A673 (cell line): ENCODE measurements around the gene KCTD20. TPM values are rescaled to one million over a fixed set of nuclear protein-coding genes. Genes with fewer than 3 reads are reported as not detected.

Experiments used
- BruUV-seq: library from RNA; stranded (reverse); fragments of 400-500 nt; replicated peaks from 2 replicates; lab custom pipeline; 2021; lab: Mats Ljungman, UMichigan
- CTCF ChIA-PET: fragments of 300-600 bp; sonication (Branson Sonifier 250); formaldehyde crosslinking; loops from one replicate; lab custom pipeline; 2022; ENCODE audit warnings: antibody characterized with exemption; lab: Charles Lee
- POLR2A ChIA-PET: fragments of 300-600 bp; sonication (Branson Sonifier 250); formaldehyde crosslinking; loops from one replicate; lab custom pipeline; 2022; ENCODE audit warnings: antibody characterized with exemption; ENCODE audit not compliant: low non-redundant PET; lab: Charles Lee
- DNase-seq: peaks from one replicate; pipeline ENCODE4 v3.0.0-alpha.2; 2015; ENCODE audit warnings: low spot score
- H3K27ac ChIP-seq: fragments of 200-600 bp; sonication (generic); 2 replicates; pipeline ENCODE4 v1.5.1; 2016; ENCODE audit warnings: mixed run types, low read depth, mild to moderate bottlenecking, mixed read lengths, antibody characterized with exemption, low read length; ENCODE audit not compliant: poor library complexity, severe bottlenecking
- H3K27me3 ChIP-seq: fragments of 200-600 bp; sonication (generic); replicated peaks from 2 replicates; pipeline ENCODE4 v1.6.1; 2017; ENCODE audit warnings: mixed run types, low read depth, mild to moderate bottlenecking, mixed read lengths, antibody characterized with exemption, low read length; ENCODE audit not compliant: insufficient read depth, poor library complexity
- H3K36me3 ChIP-seq: fragments of 200-600 bp; sonication (generic); 2 replicates; pipeline ENCODE4 v1.6.1; 2016; ENCODE audit warnings: mixed run types, mild to moderate bottlenecking, mixed read lengths, antibody characterized with exemption, low read length; ENCODE audit not compliant: insufficient read depth, poor library complexity, severe bottlenecking
- H3K4me1 ChIP-seq: fragments of 200-600 bp; sonication (generic); 2 replicates; pipeline ENCODE4 v1.6.1; 2017; ENCODE audit warnings: mixed run types, mild to moderate bottlenecking, mixed read lengths, antibody characterized with exemption, low read length; ENCODE audit not compliant: insufficient read depth, poor library complexity, severe bottlenecking
- H3K4me3 ChIP-seq: fragments of 200-600 bp; sonication (generic); 2 replicates; pipeline ENCODE4 v1.5.1; 2016; ENCODE audit warnings: low read depth, mixed run types, mild to moderate bottlenecking, mixed read lengths, low read length; ENCODE audit not compliant: poor library complexity, severe bottlenecking
- H3K9me3 ChIP-seq: fragments of 200-600 bp; sonication (generic); 2 replicates; pipeline ENCODE4 v1.6.1; 2016; ENCODE audit warnings: mixed run types, low read depth, mild to moderate bottlenecking, mixed read lengths, antibody characterized with exemption, low read length; ENCODE audit not compliant: poor library complexity, severe bottlenecking
- EZH2 ChIP-seq: fragments of 200-600 bp; sonication (generic); IDR thresholded peaks from 2 replicates; pipeline ENCODE4 v1.6.1; 2017; ENCODE audit warnings: borderline replicate concordance, low read depth, mild to moderate bottlenecking, mixed read lengths, antibody characterized with exemption, low read length; ENCODE audit not compliant: poor library complexity, severe bottlenecking
- intact Hi-C: fragments of 100-400 bp; cut with micrococcal nuclease; formaldehyde crosslinking; loops from one replicate; pipeline ENCODE4 v1.10.0; 2022; ENCODE audit not compliant: unreplicated experiment
- total RNA-seq: library from RNA; stranded (reverse); gene quantifications from 2 replicates; pipeline ENCODE4 v1.2.3, GENCODE V29; 2021
- TF ChIP-seq, protein P1 (sequence below): fragments of 300-800, 200-600 bp; sonication (generic); conservative IDR thresholded peaks from 2 replicates; pipeline ENCODE4 v1.5.1; 2017; ENCODE audit warnings: low read depth, mild to moderate bottlenecking, antibody characterized with exemption, low read length, moderate library complexity, mixed read lengths

The KCTD20 gene
- total RNA-seq, 1 experiment from 2014 or later = 72.6 TPM

DNA sequence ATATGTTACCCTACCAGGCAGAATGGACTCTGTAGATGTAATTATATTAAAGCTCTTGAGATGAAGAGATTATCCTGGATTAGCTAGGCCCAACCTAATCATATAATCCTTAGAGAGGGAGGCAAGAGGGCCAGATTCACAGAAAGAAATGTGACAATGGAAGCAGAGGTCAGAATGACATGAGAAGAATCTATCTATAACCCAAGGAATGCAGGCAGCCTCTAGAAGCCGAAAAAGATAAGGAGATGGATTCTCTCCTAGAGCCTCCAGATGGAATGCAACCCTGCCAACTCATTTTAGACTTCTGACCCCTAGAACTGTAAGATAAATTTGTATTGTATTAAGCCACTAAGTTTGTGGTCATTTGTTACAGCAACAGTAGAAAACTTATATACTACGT is 12.4 kb upstream of the KCTD20 start:
- Histone ChIP-seq H3K27me3 (no peaks in the 10 kb centered on the region), H3K4me3 (no peak overlapping the region), H3K27ac (no peak overlapping the region), H3K4me1 (no peaks in the 10 kb centered on the region), H3K36me3 (no peaks in the 10 kb centered on the region), H3K9me3 (no peaks in the 10 kb centered on the region)
- POLR2A ChIA-PET = no interaction called here
- CTCF ChIA-PET = no interaction called here
- no TSS peak for BruUV-seq
- intact Hi-C loops = no loop called here
- no peak for DNase-seq
- no peak for TF ChIP-seq EZH2
- TF ChIP-seq, protein P1, sequence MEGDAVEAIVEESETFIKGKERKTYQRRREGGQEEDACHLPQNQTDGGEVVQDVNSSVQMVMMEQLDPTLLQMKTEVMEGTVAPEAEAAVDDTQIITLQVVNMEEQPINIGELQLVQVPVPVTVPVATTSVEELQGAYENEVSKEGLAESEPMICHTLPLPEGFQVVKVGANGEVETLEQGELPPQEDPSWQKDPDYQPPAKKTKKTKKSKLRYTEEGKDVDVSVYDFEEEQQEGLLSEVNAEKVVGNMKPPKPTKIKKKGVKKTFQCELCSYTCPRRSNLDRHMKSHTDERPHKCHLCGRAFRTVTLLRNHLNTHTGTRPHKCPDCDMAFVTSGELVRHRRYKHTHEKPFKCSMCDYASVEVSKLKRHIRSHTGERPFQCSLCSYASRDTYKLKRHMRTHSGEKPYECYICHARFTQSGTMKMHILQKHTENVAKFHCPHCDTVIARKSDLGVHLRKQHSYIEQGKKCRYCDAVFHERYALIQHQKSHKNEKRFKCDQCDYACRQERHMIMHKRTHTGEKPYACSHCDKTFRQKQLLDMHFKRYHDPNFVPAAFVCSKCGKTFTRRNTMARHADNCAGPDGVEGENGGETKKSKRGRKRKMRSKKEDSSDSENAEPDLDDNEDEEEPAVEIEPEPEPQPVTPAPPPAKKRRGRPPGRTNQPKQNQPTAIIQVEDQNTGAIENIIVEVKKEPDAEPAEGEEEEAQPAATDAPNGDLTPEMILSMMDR = no peak

DNA sequence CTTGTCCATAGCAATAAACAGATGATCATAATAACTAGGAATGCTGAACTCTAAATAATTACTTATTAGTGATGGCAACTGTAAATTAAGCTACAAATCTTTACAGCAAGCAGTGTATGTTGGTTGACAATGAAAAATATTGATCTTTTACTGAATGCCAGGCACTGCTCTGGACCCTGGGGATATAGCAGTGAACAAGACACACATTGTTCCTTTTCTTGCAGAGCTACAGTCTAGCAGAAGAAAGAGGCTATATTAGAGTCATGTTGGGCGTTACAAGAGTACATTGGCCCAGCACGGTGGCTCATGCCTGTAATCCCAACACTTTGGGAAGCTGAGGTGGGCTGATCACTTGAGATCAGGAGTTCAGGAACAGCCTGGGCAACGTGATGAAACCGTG is 11.6 kb upstream of the KCTD20 start:
- POLR2A ChIA-PET = no interaction called here
- DNase-seq = no peak
- CTCF ChIA-PET = no interaction called here
- no TSS peak for BruUV-seq
- H3K4me3 ChIP-seq = no peak overlapping the region
- no peaks in the 10 kb centered on the region for H3K9me3 ChIP-seq
- no peak overlapping the region for H3K27ac ChIP-seq
- H3K27me3 ChIP-seq = no peaks in the 10 kb centered on the region
- TF ChIP-seq EZH2 = no peak
- TF ChIP-seq, protein P1 = no peak
- H3K36me3 ChIP-seq = no peaks in the 10 kb centered on the region
- intact Hi-C loops = no loop called here
- no peaks in the 10 kb centered on the region for H3K4me1 ChIP-seq

DNA sequence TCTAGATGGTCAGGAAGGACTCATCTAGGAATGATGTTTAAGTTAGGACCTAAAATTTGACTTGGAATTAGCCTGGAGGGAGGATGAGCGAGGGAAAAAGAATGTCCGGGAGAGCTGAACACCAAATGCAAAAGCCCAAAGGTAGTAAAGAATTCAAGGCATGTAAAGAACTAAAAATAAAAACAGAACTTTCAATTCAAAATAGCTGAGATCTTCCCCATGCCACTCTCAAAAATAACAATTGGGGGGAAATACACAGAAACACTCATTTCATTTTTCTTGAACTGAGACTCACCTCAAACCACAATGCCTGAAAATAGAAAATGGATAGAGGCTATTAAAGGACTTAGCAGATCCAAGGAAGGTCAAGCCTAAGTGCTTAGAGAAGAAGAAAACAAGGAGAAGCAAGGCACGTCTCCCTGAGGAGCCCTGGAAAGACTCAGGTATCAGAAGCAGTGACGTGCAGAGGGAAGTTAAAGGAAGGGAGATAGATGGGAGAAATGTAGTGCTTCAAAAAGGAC is 10.6 kb upstream of the KCTD20 start:
- CTCF ChIA-PET = no interaction called here
- TF ChIP-seq, protein P1 = no peak
- no peak for TF ChIP-seq EZH2
- POLR2A ChIA-PET = no interaction called here
- Histone ChIP-seq H3K4me1 (no peaks in the 10 kb centered on the region), H3K9me3 (no peaks in the 10 kb centered on the region), H3K36me3 (no peaks in the 10 kb centered on the region), H3K27me3 (no peaks in the 10 kb centered on the region), H3K4me3 (no peak overlapping the region), H3K27ac (no peak overlapping the region)
- no TSS peak for BruUV-seq
- no peak for DNase-seq
- intact Hi-C loops = no loop called here
